Uterus (tissue), 4 donors: Measurements from ENCODE around the gene RPS6KA6. TPM values are rescaled to one million over a fixed set of nuclear protein-coding genes. Genes with fewer than 3 reads are reported as not detected.

Source experiments
- DNase-seq, 2 donors: peaks; one replicate each; pipeline ENCODE4 v3.0.0-alpha.2; 2019 to 2020
- H3K27ac ChIP-seq, 2 donors: fragments of 200-600 bp; sonication (generic); 1 replicate in 1 of 2; 2 replicates in 1 of 2; pipeline ENCODE4 v1.5.1; 2016 to 2018
- H3K27me3 ChIP-seq, 2 donors: fragments of 200-600 bp; sonication (generic); one replicate each; pipeline ENCODE4 v1.5.1; 2018 to 2019; ENCODE audit warnings: control low read depth in 1 of 2
- H3K36me3 ChIP-seq, 2 donors: fragments of 200-600 bp; sonication (generic); one replicate each; pipeline ENCODE4 v1.5.1; 2019; ENCODE audit warnings: control low read depth in 1 of 2
- H3K4me1 ChIP-seq, 2 donors: fragments of 200-600 bp; sonication (generic); one replicate each; pipeline ENCODE4 v1.5.1; 2018 to 2019; ENCODE audit warnings: control low read depth in 1 of 2
- H3K4me3 ChIP-seq, 2 donors: fragments of 200-600 bp; sonication (generic); 1 replicate in 1 of 2; 2 replicates in 1 of 2; pipeline ENCODE4 v1.5.1; 2018 to 2019; ENCODE audit warnings: mild to moderate bottlenecking in 1 of 2
- H3K9me3 ChIP-seq, 2 donors: fragments of 200-600 bp; sonication (generic); one replicate each; pipeline ENCODE4 v1.5.1; 2019; ENCODE audit warnings: control low read depth in 1 of 2
- CTCF ChIP-seq, 4 experiments: fragments of 200-600 bp in 2 of 4; fragments of 450-650 bp in 2 of 4; sonication (generic) in 2 of 4; IDR thresholded peaks; one replicate each; pipeline ENCODE4 v1.5.1; 2016 to 2019; ENCODE audit warnings: antibody characterized with exemption in 4 of 4, mild to moderate bottlenecking in 2 of 4, moderate library complexity in 1 of 4
- POLR2A ChIP-seq, 2 donors: fragments of 450-650 bp; IDR thresholded peaks; one replicate each; pipeline ENCODE4 v1.6.1; 2016; ENCODE audit warnings: antibody characterized with exemption in 2 of 2, mild to moderate bottlenecking in 1 of 2, moderate library complexity in 1 of 2
- intact Hi-C: fragments of 100-400 bp; cut with DNase I; formaldehyde crosslinking; loops from one replicate; pipeline ENCODE4 v1.15.1; 2023; ENCODE audit warnings: low total_unique reads
- total RNA-seq, 4 donors: library from RNA; depleted of rRNA in 3 of 4; stranded (reverse); fragments of >200 nt in 3 of 4; gene quantifications; one replicate each; pipeline versions ENCODE4 v1.1.0 to v1.2.4, GENCODE V29; 2014 to 2023
- donor health status: DM: yes; HTN: yes; CAD: no.

RPS6KA6 gene
- total RNA-seq, 4 donors from 2014 or later: 1.5 to 13.1 (median 8.4) TPM

GRCh38 chrX:84160736-84161135 lies 27.3 kb downstream of the RPS6KA6 start:
- Histone ChIP-seq H3K27me3 (no peaks in the 10 kb centered on the region), H3K9me3 (no peaks in the 10 kb centered on the region), H3K27ac (no peak overlapping the region), H3K4me3 (no peak overlapping the region), H3K36me3 (no peaks in the 10 kb centered on the region), H3K4me1 (no peaks in the 10 kb centered on the region)
- intact Hi-C loops: no loop called here
- no peak for DNase-seq
- no peak for TF ChIP-seq POLR2A (IDR thresholded peaks at IDR 0.05)

- Histone ChIP-seq H3K4me3 (no peak overlapping the region), H3K27ac (no peak overlapping the region), H3K27me3 (no peaks in the 10 kb centered on the region), H3K4me1 (no peaks in the 10 kb centered on the region), H3K9me3 (no peaks in the 10 kb centered on the region), H3K36me3 (no peaks in the 10 kb centered on the region)
- intact Hi-C loops: no loop called here
- TF ChIP-seq CTCF (IDR thresholded peaks at IDR 0.05) (no peak), POLR2A (IDR thresholded peaks at IDR 0.05) (no peak)
- no peak for DNase-seq
Measured at GRCh38 chrX:84156821-84157220, 31.2 kb downstream of the RPS6KA6 start.

GRCh38 chrX:84155938-84156337 lies 32.1 kb downstream of the RPS6KA6 start:
- no peak for TF ChIP-seq CTCF (IDR thresholded peaks at IDR 0.05)
- TF ChIP-seq POLR2A (IDR thresholded peaks at IDR 0.05): no peak
- Histone ChIP-seq H3K36me3 (no peaks in the 10 kb centered on the region), H3K4me3 (no peak overlapping the region)

GRCh38 chrX:84153538-84153937 lies 34.5 kb downstream of the RPS6KA6 start:
- Histone ChIP-seq H3K9me3 (no peaks in the 10 kb centered on the region), H3K4me3 (no peak overlapping the region), H3K27me3 (no peaks in the 10 kb centered on the region), H3K4me1 (no peaks in the 10 kb centered on the region), H3K27ac (no peak overlapping the region), H3K36me3 (no peaks in the 10 kb centered on the region)
- intact Hi-C loops: no loop called here
- no peak for TF ChIP-seq CTCF (IDR thresholded peaks at IDR 0.05)
- TF ChIP-seq POLR2A (IDR thresholded peaks at IDR 0.05): no peak
- no peak for DNase-seq

More at GRCh38 chrX:84155938-84156337, 32.1 kb downstream of the RPS6KA6 start:
- H3K4me1 ChIP-seq: no peaks in the 10 kb centered on the region
- no peak overlapping the region for H3K27ac ChIP-seq
- no peaks in the 10 kb centered on the region for H3K27me3 ChIP-seq
- intact Hi-C loops: no loop called here
- no peaks in the 10 kb centered on the region for H3K9me3 ChIP-seq
- DNase-seq: no peak

- intact Hi-C loops: no loop called here
- Histone ChIP-seq H3K27me3 (no peaks in the 10 kb centered on the region), H3K4me3 (no peak overlapping the region), H3K9me3 (no peaks in the 10 kb centered on the region), H3K4me1 (no peaks in the 10 kb centered on the region), H3K27ac (no peak overlapping the region), H3K36me3 (no peaks in the 10 kb centered on the region)
- DNase-seq: no peak
- no peak for TF ChIP-seq CTCF (IDR thresholded peaks at IDR 0.05)
- no peak for TF ChIP-seq POLR2A (IDR thresholded peaks at IDR 0.05)
Measured at GRCh38 chrX:84144991-84145390, 43.0 kb downstream of the RPS6KA6 start.

- Histone ChIP-seq H3K4me3 (no peak overlapping the region), H3K27ac (no peak overlapping the region), H3K9me3 (no peaks in the 10 kb centered on the region), H3K36me3 (no peaks in the 10 kb centered on the region), H3K27me3 (no peaks in the 10 kb centered on the region), H3K4me1 (no peaks in the 10 kb centered on the region)
- intact Hi-C loops: no loop called here
- no peak for DNase-seq
- TF ChIP-seq CTCF (IDR thresholded peaks at IDR 0.05) (no peak), POLR2A (IDR thresholded peaks at IDR 0.05) (no peak)
Measured at GRCh38 chrX:84144281-84144680, 43.7 kb downstream of the RPS6KA6 start.
